GM23338 (cell line): ENCODE measurements around the gene CMSS1.

Experiments used
- CREB1 ChIP-seq: fragments of 250-450 bp; sonication (Bioruptor Pico); IDR thresholded peaks from 2 replicates; pipeline ENCODE4 v1.5.0; 2020; ENCODE audit warnings: low read depth, mild to moderate bottlenecking, moderate library complexity
- CTCF ChIP-seq, 2 experiments: fragments of 200-600 bp in 1 of 2; sonication (generic) in 1 of 2; conservative IDR thresholded peaks; 2 replicates each; pipeline versions ENCODE4 v1.5.1 to v1.6.1; 2016 to 2017; ENCODE audit warnings: antibody characterized with exemption in 2 of 2, low read depth in 2 of 2, mild to moderate bottlenecking in 2 of 2, moderate library complexity in 1 of 2
- ETS1 ChIP-seq: IDR thresholded peaks from 2 replicates; pipeline ENCODE4 v1.6.1; 2016; ENCODE audit warnings: antibody characterized with exemption
- EZH2 ChIP-seq: fragments of 200-600 bp; sonication (generic); IDR thresholded peaks from one replicate; pipeline ENCODE4 v1.8.0; 2017; ENCODE audit warnings: antibody characterized with exemption, mild to moderate bottlenecking, low read depth; ENCODE audit not compliant: unreplicated experiment
- EZH2phosphoT487 ChIP-seq: fragments of 200-600 bp; sonication (generic); IDR thresholded peaks from one replicate; pipeline ENCODE4 v1.8.1; 2018; ENCODE audit warnings: antibody characterized with exemption; ENCODE audit not compliant: unreplicated experiment
- JUNB ChIP-seq: IDR thresholded peaks from one replicate; pipeline ENCODE4 v1.6.1; 2016; ENCODE audit warnings: antibody characterized with exemption; ENCODE audit not compliant: unreplicated experiment
- NANOG ChIP-seq: IDR thresholded peaks from 2 replicates; pipeline ENCODE4 v1.6.1; 2016; ENCODE audit warnings: antibody characterized with exemption, borderline replicate concordance
- POLR2AphosphoS5 ChIP-seq: IDR thresholded peaks from 2 replicates; pipeline ENCODE4 v1.6.1; 2016; ENCODE audit warnings: antibody characterized with exemption, low read depth
- REST ChIP-seq: IDR thresholded peaks from one replicate; pipeline ENCODE4 v1.6.1; 2018; ENCODE audit warnings: antibody characterized with exemption; ENCODE audit not compliant: unreplicated experiment
- ZNF114 ChIP-seq: fragments of 250-450 bp; sonication (Bioruptor Pico); IDR thresholded peaks from 2 replicates; pipeline ENCODE4 v1.5.0; 2020; ENCODE audit warnings: mild to moderate bottlenecking, moderate library complexity
- ZNF331 ChIP-seq: fragments of 250-450 bp; sonication (Bioruptor Pico); IDR thresholded peaks from 2 replicates; pipeline ENCODE4 v1.5.0; 2020; ENCODE audit warnings: low read depth, mild to moderate bottlenecking, moderate library complexity

- TF ChIP-seq CTCF (conservative IDR thresholded peaks at IDR 0.05; ENCODE audit: low read depth in 2 of 2) (no peak), EZH2phosphoT487 (no peak), POLR2AphosphoS5 (no peak), EZH2 (no peak), REST (no peak), CREB1 (CRISPR knock-in tag) (no peak), ZNF114 (CRISPR knock-in tag) (no peak), ETS1 (no peak), ZNF331 (no peak), JUNB (no peak), NANOG (no peak)
Observed at GRCh38 chr3:99874237-99875002, 56.8 kb downstream of the CMSS1 start.
